ENCODE measurements around the gene LLGL2. TPM values are rescaled to one million over a fixed set of nuclear protein-coding genes. Genes with fewer than 3 reads are reported as not detected.

LLGL2 gene, protein sequence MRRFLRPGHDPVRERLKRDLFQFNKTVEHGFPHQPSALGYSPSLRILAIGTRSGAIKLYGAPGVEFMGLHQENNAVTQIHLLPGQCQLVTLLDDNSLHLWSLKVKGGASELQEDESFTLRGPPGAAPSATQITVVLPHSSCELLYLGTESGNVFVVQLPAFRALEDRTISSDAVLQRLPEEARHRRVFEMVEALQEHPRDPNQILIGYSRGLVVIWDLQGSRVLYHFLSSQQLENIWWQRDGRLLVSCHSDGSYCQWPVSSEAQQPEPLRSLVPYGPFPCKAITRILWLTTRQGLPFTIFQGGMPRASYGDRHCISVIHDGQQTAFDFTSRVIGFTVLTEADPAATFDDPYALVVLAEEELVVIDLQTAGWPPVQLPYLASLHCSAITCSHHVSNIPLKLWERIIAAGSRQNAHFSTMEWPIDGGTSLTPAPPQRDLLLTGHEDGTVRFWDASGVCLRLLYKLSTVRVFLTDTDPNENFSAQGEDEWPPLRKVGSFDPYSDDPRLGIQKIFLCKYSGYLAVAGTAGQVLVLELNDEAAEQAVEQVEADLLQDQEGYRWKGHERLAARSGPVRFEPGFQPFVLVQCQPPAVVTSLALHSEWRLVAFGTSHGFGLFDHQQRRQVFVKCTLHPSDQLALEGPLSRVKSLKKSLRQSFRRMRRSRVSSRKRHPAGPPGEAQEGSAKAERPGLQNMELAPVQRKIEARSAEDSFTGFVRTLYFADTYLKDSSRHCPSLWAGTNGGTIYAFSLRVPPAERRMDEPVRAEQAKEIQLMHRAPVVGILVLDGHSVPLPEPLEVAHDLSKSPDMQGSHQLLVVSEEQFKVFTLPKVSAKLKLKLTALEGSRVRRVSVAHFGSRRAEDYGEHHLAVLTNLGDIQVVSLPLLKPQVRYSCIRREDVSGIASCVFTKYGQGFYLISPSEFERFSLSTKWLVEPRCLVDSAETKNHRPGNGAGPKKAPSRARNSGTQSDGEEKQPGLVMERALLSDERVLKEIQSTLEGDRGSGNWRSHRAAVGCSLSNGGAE
- total RNA-seq: 0.09 and 1.5 TPM in 2 replicates

DNA sequence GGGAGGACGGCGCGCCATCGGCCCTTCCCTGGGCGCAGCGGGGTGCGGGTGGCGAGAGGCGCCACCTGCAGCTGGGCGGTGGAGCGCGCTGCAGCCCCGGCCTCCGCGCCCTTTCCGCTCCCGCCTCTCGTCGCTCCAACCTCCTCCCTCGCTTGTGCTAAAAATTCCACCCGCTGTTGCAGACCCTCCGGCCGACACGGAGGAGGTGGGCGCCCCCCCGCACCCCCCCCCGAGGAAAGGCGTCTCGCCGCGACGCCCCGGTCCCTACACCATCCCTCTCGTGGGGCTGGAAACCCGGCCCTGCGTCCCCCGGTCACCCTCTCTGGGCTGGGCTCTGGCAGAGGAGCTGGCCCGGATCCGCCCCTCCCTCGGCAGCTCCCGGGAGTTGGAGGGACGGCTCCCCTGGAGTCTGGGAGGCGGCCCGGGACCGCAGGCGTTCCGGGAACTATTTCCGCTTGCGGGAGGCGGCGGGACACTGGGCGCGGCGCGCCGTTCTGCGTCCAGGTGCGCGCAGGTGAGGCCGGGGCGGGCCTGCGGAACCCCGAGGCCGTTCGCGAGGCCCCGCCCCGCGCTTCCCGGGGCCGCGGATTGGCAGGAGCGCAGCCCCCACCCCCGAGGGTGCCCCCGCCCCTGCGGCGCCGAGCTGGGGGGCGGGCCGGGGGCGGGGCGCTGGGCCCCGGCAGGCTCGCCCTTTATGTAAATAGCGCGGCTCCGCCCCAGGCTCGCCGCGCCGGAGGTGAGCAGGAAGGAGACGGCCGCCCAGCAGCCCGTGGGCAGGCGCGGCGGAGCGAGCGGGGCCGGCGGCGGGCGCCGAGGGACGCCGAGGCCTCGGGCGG lies at the start of gene LLGL2:
Gene LLGL2, plus strand, starts transcription at position 728 of the 836 bp plus-strand sequence. CDS start 17,730 bp downstream, outside the sequence.

DNA sequence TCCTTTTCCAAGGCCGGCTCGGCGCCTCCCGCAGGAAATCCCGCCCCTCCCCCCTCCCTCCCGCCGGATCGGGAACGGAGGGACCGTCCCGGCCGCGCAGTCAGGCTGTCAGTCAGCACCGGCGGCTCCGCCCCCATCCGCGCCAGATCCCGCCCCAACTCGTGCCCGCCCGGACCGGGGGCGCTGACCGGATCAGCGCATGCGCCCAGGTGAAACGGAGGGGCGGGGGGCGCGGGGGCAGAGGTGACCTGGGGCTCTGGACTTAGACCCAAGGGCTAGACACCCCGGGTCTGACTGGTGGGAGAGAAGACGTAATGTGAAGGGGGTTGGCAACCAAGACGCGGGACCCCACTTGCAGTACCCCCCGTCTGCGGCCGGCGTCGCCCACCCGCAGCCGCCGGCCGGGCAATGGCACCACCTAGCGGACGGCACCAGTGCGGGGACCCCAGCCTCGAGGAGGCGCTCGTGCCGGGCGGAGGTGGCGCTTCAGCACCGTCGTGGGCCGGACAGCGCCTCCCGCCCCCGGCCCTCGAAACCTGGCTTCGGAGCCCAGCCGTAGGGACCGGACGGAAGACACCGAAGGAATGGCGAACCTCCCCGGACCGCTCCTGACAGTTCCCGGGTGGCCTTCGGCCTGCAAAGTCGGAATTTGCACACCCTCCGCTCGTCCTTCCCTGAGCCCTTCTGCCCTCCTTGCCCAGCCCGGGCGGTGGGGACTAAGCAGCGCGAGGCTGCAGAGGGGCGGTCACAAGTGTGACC lies 9.8 kb upstream of the LLGL2 start, which contains the start of gene CASKIN2:
Gene CASKIN2, minus strand, starts transcription at position 42 of the 759 bp plus-strand sequence. CDS start 1,733 bp downstream, outside the sequence.

DNA sequence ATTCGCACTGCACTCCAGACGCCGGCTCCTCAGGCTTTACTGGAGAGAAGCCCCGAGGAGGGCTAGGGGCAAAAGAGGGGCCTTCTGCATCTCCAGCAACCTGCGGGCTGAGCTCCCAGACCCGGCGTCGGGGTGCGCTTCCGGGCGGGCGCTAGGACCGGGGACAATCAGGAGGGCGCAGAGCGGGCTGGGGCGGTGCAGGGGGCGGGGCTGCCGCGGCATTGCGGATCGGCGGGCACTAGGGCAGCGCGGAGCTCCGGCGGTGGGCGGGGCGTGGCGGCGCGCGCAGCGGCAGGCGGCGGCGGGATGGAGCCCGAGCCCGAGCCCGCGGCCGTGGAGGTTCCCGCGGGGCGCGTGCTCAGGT lies 9.3 kb upstream of the LLGL2 start, which contains the start of gene TSEN54:
Gene TSEN54, plus strand, starts transcription at position 274 of the 364 bp plus-strand sequence. Its CDS starts 33 bp downstream, at position 307.

DNA sequence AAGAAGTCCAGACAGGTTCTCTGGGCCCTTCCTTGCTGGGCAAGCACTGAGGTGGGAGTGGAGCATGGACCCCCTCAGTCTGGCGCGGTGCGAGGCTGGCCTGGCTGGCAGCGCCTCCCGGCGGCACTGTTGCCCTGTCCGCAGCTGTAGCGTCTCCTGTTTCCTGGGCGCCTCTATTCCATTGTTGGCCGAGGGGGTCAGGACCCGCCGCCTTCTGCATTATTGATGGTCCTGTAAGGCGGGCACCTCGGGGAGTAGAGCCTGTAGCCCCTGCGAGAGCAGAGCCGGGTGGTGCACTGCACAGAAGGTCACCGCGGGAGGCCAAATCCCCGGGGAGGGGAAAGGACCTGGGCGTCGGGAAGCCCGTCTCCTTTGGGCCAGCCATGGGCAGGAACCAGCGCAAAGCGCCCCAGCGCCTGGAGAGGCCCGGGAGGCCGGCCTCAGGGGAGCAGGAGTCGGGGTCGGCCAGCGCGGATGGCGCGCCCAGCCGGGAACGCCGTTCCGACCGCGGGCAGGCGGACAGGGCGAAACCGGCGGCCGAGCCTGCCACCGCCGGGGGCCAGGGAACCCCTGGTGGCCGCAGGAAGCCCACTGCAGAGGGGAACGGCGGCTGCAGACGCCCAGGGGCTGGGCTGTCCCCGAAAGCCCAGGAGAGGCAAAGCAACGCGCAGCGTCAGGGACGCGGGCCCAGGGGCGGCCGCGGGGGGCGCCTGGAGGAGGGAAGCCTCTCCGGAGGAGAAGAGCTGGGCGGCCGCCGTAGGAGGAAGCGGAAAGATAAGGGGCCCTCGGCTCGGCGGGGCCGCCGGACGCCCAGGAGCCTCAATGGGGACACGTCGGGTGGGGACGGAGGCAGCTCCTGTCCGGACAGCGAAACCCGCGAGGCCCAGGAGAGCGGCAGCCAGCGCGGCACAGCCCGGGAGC lies 62.4 kb downstream of the LLGL2 start, which contains the start of gene MYO15B:
Gene MYO15B, plus strand, starts transcription at position 126 of the 921 bp plus-strand sequence. Its CDS starts 258 bp downstream, at position 384.

Other genes starting within 250 kb of the LLGL2 start
- 5.0 and 6.4 TPM in 2 replicates for gene SLC25A19, start 236.3 kb upstream of the LLGL2 start, total RNA-seq
- gene GRB2, start 120.0 kb upstream of the LLGL2 start, total RNA-seq: 44.3 and 71.6 TPM in 2 replicates
- 41.0 and 41.5 TPM in 2 replicates for gene TMEM94, start 69.1 kb upstream of the LLGL2 start, total RNA-seq
- 7.7 and 7.8 TPM in 2 replicates for gene CASKIN2, start 10.2 kb upstream of the LLGL2 start, total RNA-seq
- gene TSEN54, start 9.2 kb upstream of the LLGL2 start, total RNA-seq: 21.1 and 28.2 TPM in 2 replicates
- gene MYO15B, start 62.1 kb downstream of the LLGL2 start, total RNA-seq: 3.2 and 4.8 TPM in 2 replicates
- not detected in 2 replicates for gene SMIM5, start 107.7 kb downstream of the LLGL2 start, total RNA-seq
- gene RECQL5, start 141.5 kb downstream of the LLGL2 start, total RNA-seq: 7.5 and 9.6 TPM in 2 replicates
- gene SAP30BP, start 141.6 kb downstream of the LLGL2 start, total RNA-seq: 35.0 and 62.0 TPM in 2 replicates
- gene ITGB4, start 195.8 kb downstream of the LLGL2 start, total RNA-seq: 0.17 and 1.4 TPM in 2 replicates
- gene GALK1, start 239.5 kb downstream of the LLGL2 start, total RNA-seq: 46.3 and 48.2 TPM in 2 replicates